Effector CD4-positive, alpha-beta T cell (primary cell): ENCODE data around the gene BIRC3.
"Not testable (repeated sequence)": the region's sequence is repeated elsewhere in the genome, so short reads cannot be mapped to it uniquely, and the experiment has no call there.

Source experiments
- DNase-seq: peaks from one replicate; pipeline ENCODE4 v3.0.0-alpha.2; 2020

BIRC3 gene

GRCh38 chr11:102296757-102297156, 20.5 kb upstream of the BIRC3 start:
- not testable (repeated sequence) for DNase-seq

GRCh38 chr11:102300837-102301236, 16.4 kb upstream of the BIRC3 start:
- DNase-seq: peak; percentile 61

GRCh38 chr11:102302241-102302640, 15.0 kb upstream of the BIRC3 start:
- no peak for DNase-seq

- DNase-seq: no peak
These were observed 12.6 kb upstream of the BIRC3 start for GRCh38 chr11:102304686-102305085.

- DNase-seq: no peak
These were observed 11.8 kb upstream of the BIRC3 start for GRCh38 chr11:102305352-102306047.

GRCh38 chr11:102306048-102306597, 11.2 kb upstream of the BIRC3 start:
- DNase-seq: no peak

- peak; percentile 56 for DNase-seq
These were observed 10.2 kb upstream of the BIRC3 start for GRCh38 chr11:102306817-102307726.

GRCh38 chr11:102307727-102308038, 9.6 kb upstream of the BIRC3 start:
- no peak for DNase-seq

GRCh38 chr11:102309621-102310541, 7.4 kb upstream of the BIRC3 start:
- DNase-seq: no peak

- no peak for DNase-seq
These were observed 4.6 kb upstream of the BIRC3 start for GRCh38 chr11:102312667-102313066.

GRCh38 chr11:102313238-102313940, 3.9 kb upstream of the BIRC3 start:
- DNase-seq: no peak

- DNase-seq: no peak
These were observed 2.5 kb upstream of the BIRC3 start for GRCh38 chr11:102314784-102315183.

GRCh38 chr11:102316346-102316904, 859 bp upstream of the BIRC3 start:
- no peak for DNase-seq

- DNase-seq: no peak
These were observed 452 bp downstream of the BIRC3 start for GRCh38 chr11:102317768-102318103.

GRCh38 chr11:102318469-102318868, 1.2 kb downstream of the BIRC3 start:
- peak; percentile 55 for DNase-seq

- DNase-seq: no peak
These were observed 2.3 kb downstream of the BIRC3 start for GRCh38 chr11:102319544-102319943.

GRCh38 chr11:102320188-102320587, 2.9 kb downstream of the BIRC3 start:
- DNase-seq: no peak

GRCh38 chr11:102320679-102321078, 3.4 kb downstream of the BIRC3 start:
- DNase-seq: no peak

- no peak for DNase-seq
These were observed 5.3 kb downstream of the BIRC3 start for GRCh38 chr11:102322560-102322959.

- no peak for DNase-seq
These were observed 6.4 kb downstream of the BIRC3 start for GRCh38 chr11:102323542-102324251.

GRCh38 chr11:102325088-102325487, 7.8 kb downstream of the BIRC3 start:
- no peak for DNase-seq
